Transverse colon (tissue), 4 donors: ENCODE data around the gene CXCR4. TPM values are rescaled to one million over a fixed set of nuclear protein-coding genes. Genes with fewer than 3 reads are reported as not detected.
"Not testable (repeated sequence)": the region's sequence is repeated elsewhere in the genome, so short reads cannot be mapped to it uniquely, and the experiment has no call there.

Experiments
- DNase-seq: peaks from one replicate; pipeline ENCODE4 v3.0.0-alpha.2; 2019
- H3K27ac ChIP-seq, 4 donors: fragments of 200-600 bp; sonication (generic); 2 replicates each; pipeline ENCODE4 v1.5.1; 2016 to 2018; ENCODE audit warnings: inconsistent platforms in 4 of 4
- H3K27me3 ChIP-seq: fragments of 200-600 bp; sonication (generic); 2 replicates; pipeline ENCODE4 v1.5.1; 2017; ENCODE audit warnings: inconsistent platforms
- H3K36me3 ChIP-seq, 4 donors: fragments of 200-600 bp; sonication (generic); 2 replicates each; pipeline ENCODE4 v1.5.1; 2017 to 2019; ENCODE audit warnings: inconsistent platforms in 4 of 4
- H3K4me1 ChIP-seq, 4 donors: fragments of 200-600 bp; sonication (generic); 2 replicates each; pipeline ENCODE4 v1.5.1; 2017 to 2020; ENCODE audit warnings: inconsistent platforms in 4 of 4
- H3K4me3 ChIP-seq, 4 donors: fragments of 200-600 bp; sonication (generic); 1 replicate in 1 of 4; 2 replicates in 3 of 4; pipeline versions ENCODE4 v1.5.1 to v1.6.1; 2017 to 2019; ENCODE audit warnings: inconsistent platforms in 4 of 4
- H3K9me3 ChIP-seq, 2 donors: fragments of 200-600 bp; sonication (generic); 2 replicates each; pipeline ENCODE4 v1.5.1; 2017 to 2019; ENCODE audit warnings: inconsistent platforms in 2 of 2
- EP300 ChIP-seq: sonication (generic); formaldehyde crosslinking; IDR thresholded peaks from one replicate; pipeline ENCODE4 v1.6.1; 2017; ENCODE audit warnings: antibody characterized with exemption, low read depth
- POLR2A ChIP-seq: fragments of 450-650 bp; IDR thresholded peaks from one replicate; pipeline ENCODE4 v1.6.1; 2016; ENCODE audit warnings: antibody characterized with exemption, mild to moderate bottlenecking, moderate library complexity
- POLR2AphosphoS5 ChIP-seq, 3 donors: sonication (generic); formaldehyde crosslinking; IDR thresholded peaks; one replicate each; pipeline ENCODE4 v1.6.1; 2016; ENCODE audit warnings: antibody characterized with exemption in 3 of 3
- WGBS, 2 donors: methylation state at CpG; one replicate each; pipeline ENCODE4 v1.1.5; 2018; ENCODE audit warnings: low coverage in 1 of 2; 5-methylcytosine and 5-hydroxymethylcytosine counted together
- in situ Hi-C, 4 donors: fragments of 200-750 bp; cut with MboI; loops; one replicate each; pipeline versions ENCODE4 v1.15.0 to v1.15.1; 2017; ENCODE audit warnings: low sequenced_read_pairs in 3 of 4, low pct_ligation_motif_present in 1 of 4, low pct_unique_long_range_greater_than_20kb in 1 of 4
- intact Hi-C: fragments of 100-400 bp; cut with DNase I; formaldehyde crosslinking; loops from one replicate; pipeline ENCODE4 v1.15.1; 2023; ENCODE audit warnings: low total_unique reads
- total RNA-seq, 4 donors: library from RNA; depleted of rRNA; stranded (reverse); fragments of >200 nt; gene quantifications; one replicate each; pipeline ENCODE4 v1.1.0, GENCODE V29; 2016
- TF ChIP-seq, protein P1 (sequence below), 5 experiments: fragments of 200-600 bp in 3 of 5; fragments of 450-650 bp in 2 of 5; sonication (generic) in 3 of 5; IDR thresholded peaks; 1 replicate in 2 of 5; 2 replicates in 3 of 5; pipeline ENCODE4 v1.5.1; 2016 to 2017; ENCODE audit warnings: antibody characterized with exemption in 5 of 5, inconsistent platforms in 3 of 5, mild to moderate bottlenecking in 2 of 5, moderate library complexity in 1 of 5

The CXCR4 gene
- total RNA-seq, 4 donors from 2014 or later: 9.6 to 62.7 (median 27.0) TPM

DNA sequence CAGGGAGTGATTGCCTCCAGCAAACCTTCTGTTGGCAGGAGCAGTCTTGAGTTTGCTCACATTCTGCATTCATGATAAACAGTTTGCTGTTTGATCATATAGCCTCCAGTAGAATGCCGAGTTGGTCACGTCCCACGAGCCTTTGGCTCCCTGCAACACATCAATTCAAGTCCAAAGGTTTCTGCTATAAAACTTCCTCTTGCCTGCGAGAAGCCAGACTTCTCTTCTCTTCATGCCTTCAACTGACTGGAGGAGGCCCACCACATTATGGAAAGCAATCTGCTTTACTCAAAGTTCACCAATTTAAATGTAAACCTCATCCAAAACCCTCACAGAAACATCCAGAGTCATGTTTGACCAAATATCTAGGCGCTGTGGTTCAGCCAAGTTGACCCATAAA, 40.8 kb downstream of the CXCR4 start:
- Histone ChIP-seq H3K4me3 (no peak overlapping the region), H3K36me3 (no peaks in the 10 kb centered on the region), H3K27ac (no peak overlapping the region), H3K27me3 (no peaks in the 10 kb centered on the region), H3K9me3 (no peaks in the 10 kb centered on the region), H3K4me1 (no peaks in the 10 kb centered on the region)
- no peak for DNase-seq
- in situ Hi-C loops (no loop called here), intact Hi-C loops (loop anchor here (10.0 kb wide), 1 partner anchor 148 kb away; no protein-coding TSS in a partner anchor)
- 42 to 62% methylated on average over 4 to 5 of the region's 5 CpGs for WGBS, 2 donors
- TF ChIP-seq POLR2AphosphoS5 (IDR thresholded peaks at IDR 0.05): no peak
- TF ChIP-seq, protein P1, sequence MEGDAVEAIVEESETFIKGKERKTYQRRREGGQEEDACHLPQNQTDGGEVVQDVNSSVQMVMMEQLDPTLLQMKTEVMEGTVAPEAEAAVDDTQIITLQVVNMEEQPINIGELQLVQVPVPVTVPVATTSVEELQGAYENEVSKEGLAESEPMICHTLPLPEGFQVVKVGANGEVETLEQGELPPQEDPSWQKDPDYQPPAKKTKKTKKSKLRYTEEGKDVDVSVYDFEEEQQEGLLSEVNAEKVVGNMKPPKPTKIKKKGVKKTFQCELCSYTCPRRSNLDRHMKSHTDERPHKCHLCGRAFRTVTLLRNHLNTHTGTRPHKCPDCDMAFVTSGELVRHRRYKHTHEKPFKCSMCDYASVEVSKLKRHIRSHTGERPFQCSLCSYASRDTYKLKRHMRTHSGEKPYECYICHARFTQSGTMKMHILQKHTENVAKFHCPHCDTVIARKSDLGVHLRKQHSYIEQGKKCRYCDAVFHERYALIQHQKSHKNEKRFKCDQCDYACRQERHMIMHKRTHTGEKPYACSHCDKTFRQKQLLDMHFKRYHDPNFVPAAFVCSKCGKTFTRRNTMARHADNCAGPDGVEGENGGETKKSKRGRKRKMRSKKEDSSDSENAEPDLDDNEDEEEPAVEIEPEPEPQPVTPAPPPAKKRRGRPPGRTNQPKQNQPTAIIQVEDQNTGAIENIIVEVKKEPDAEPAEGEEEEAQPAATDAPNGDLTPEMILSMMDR (IDR thresholded peaks at IDR 0.05): no peak
- TF ChIP-seq EP300: no peak
- no peak for TF ChIP-seq POLR2A

DNA sequence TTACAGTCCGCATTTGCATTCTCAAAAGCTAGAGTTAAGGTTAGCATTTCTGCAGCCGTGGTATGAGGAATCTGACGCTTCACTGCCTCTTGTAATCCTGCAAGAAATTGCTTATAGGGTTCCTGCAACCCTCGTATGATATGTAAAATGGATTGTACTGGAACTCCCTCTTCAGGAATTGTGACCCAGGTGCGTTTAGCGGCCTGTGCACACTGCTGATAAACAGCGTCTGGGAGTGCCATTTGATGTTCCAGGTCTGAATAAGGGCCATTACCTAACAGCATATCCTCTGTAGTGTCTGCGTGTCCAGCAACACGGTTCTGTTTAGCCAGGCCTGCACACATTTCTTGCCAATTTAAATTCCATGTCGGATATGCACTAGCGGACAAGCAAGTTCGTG, 42.5 kb downstream of the CXCR4 start:
- Histone ChIP-seq H3K27me3 (no peaks in the 10 kb centered on the region), H3K9me3 (no peaks in the 10 kb centered on the region), H3K4me1 (no peaks in the 10 kb centered on the region), H3K27ac (no peak overlapping the region), H3K4me3 (no peak overlapping the region), H3K36me3 (no peaks in the 10 kb centered on the region)
- in situ Hi-C loops: no loop called here
- DNase-seq: no peak
- TF ChIP-seq POLR2A (no peak), POLR2AphosphoS5 (IDR thresholded peaks at IDR 0.05) (no peak), EP300 (no peak)
- TF ChIP-seq, protein P1 (IDR thresholded peaks at IDR 0.05): no peak
- WGBS, 2 donors: 67 to 77% methylated on average over 7 to 12 of the region's 12 CpGs
- intact Hi-C loops: loop anchor here (10.0 kb wide), 1 partner anchor 149 kb away; no protein-coding TSS in a partner anchor

DNA sequence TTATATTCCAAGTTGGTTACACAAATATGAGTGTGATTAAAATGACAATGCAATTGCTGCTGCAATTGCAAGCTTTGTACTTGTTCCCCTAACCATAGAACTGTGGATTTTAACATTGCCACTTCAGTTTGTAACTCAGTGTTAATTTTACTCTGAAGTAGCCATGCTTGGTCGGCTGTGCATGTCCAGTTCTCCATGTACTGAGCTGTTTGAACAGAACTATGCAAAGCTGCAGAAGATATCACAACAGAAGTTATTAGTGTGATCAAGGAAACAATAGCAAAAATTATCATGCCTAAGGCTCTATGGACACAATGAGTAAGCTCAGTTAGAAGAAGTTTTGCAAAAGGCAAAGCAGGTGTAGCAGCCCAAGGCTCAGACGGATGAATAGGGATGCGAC, 45.3 kb downstream of the CXCR4 start:
- TF ChIP-seq EP300 (no peak), POLR2AphosphoS5 (IDR thresholded peaks at IDR 0.05) (no peak)
- TF ChIP-seq, protein P1 (IDR thresholded peaks at IDR 0.05): no peak
- DNase-seq: no peak
- H3K4me1 ChIP-seq: no peaks in the 10 kb centered on the region
- in situ Hi-C loops (no loop called here), intact Hi-C loops (loop anchor here (10.0 kb wide), 1 partner anchor 152 kb away; no protein-coding TSS in a partner anchor)
- H3K4me3 ChIP-seq: no peak overlapping the region
- no peaks in the 10 kb centered on the region for H3K36me3 ChIP-seq
- H3K9me3 ChIP-seq: no peaks in the 10 kb centered on the region
- no peaks in the 10 kb centered on the region for H3K27me3 ChIP-seq
- 77 to 93% methylated on average over 3 of the region's 3 CpGs for WGBS, 2 donors
- no peak overlapping the region for H3K27ac ChIP-seq

DNA sequence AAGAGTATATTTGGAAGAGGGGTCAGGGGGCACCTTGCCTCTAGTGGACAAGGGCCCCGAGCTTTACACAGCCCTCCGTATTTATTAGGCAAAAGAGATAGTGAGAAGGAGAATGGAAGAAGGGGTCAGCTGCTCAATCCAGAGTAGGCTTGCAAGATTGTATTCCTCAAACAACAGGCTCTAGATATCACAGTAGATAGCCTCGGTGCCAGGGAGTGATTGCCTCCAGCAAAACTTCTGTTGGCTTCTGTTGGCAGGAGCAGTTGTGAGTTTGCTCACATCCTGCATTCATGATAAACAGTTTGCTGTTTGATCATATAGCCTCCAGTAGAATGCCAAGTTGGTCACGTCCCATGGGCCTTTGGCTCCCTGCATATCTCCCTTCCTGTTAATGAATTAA, 46.1 kb downstream of the CXCR4 start:
- H3K27ac ChIP-seq, H3K4me1 ChIP-seq, DNase-seq, H3K9me3 ChIP-seq, H3K4me3 ChIP-seq, in situ Hi-C loops, H3K36me3 ChIP-seq, H3K27me3 ChIP-seq: not testable (repeated sequence)
- WGBS, 2 donors: 90 to 94% methylated on average over 2 to 4 of the region's 4 CpGs
- intact Hi-C loops: loop anchor here (10.0 kb wide), 1 partner anchor 153 kb away; no protein-coding TSS in a partner anchor

DNA sequence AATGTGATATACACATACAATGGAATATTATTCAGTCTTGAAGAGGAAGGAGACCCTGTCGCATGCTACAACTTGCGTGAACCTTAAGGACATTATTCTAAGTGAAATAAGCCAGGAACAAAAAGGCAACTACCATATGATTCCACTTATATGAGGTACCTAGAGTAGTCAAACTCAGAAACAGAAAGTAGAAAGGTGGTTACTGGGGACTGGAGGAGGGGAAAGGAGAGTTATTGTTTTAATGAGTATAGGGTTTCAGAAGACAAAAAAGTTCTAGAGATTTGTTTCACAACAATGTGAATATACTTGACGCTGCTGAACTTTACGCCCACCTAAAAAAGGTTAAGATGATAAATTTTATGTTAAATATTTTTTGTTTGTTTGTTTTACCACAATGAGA, 47.0 kb downstream of the CXCR4 start:
- Histone ChIP-seq H3K4me3 (no peak overlapping the region), H3K9me3 (no peaks in the 10 kb centered on the region), H3K27me3 (no peaks in the 10 kb centered on the region), H3K27ac (no peak overlapping the region), H3K4me1 (no peaks in the 10 kb centered on the region), H3K36me3 (no peaks in the 10 kb centered on the region)
- in situ Hi-C loops: no loop called here
- WGBS, 2 donors: 96 to 97% methylated on average over 4 of the region's 4 CpGs
- intact Hi-C loops: loop anchor here (10.0 kb wide), 1 partner anchor 154 kb away; no protein-coding TSS in a partner anchor
- no peak for DNase-seq
- TF ChIP-seq POLR2AphosphoS5 (IDR thresholded peaks at IDR 0.05) (no peak), EP300 (no peak), POLR2A (no peak)
- TF ChIP-seq, protein P1 (IDR thresholded peaks at IDR 0.05): no peak
